Heart right ventricle (tissue), 16 donors: ENCODE measurements around the gene EVI2A. TPM values are rescaled to one million over a fixed set of nuclear protein-coding genes. Genes with fewer than 3 reads are reported as not detected.

Experiments
- ATAC-seq, 8 donors: fragments of 200-7000 bp; cut with Tn5 transposase; one replicate each; pipeline ENCODE4 v1.9.1; 2020; ENCODE audit warnings: mild to moderate bottlenecking in 8 of 8, moderate library complexity in 8 of 8, moderate number of reproducible peaks in 1 of 8
- DNase-seq, 2 donors: peaks; one replicate each; pipeline ENCODE4 v3.0.0-alpha.2; 2020
- H3K27ac ChIP-seq, 10 donors: fragments of 200-600 bp; sonication (generic) in 2 of 10; one replicate each; pipeline versions ENCODE4 v1.5.0 to v1.8.0; 2020 to 2022; ENCODE audit warnings: mild to moderate bottlenecking in 3 of 10
- H3K27me3 ChIP-seq, 7 donors: fragments of 200-600 bp; one replicate each; pipeline ENCODE4 v1.8.0; 2021 to 2022; ENCODE audit warnings: mild to moderate bottlenecking in 2 of 7
- H3K36me3 ChIP-seq, 9 donors: fragments of 200-600 bp; sonication (generic) in 1 of 9; one replicate each; pipeline versions ENCODE4 v1.5.0 to v1.8.0; 2020 to 2022; ENCODE audit warnings: mild to moderate bottlenecking in 2 of 9
- H3K4me1 ChIP-seq, 9 donors: fragments of 200-600 bp; sonication (generic) in 1 of 9; one replicate each; pipeline versions ENCODE4 v1.5.0 to v1.8.0; 2020 to 2022; ENCODE audit warnings: mild to moderate bottlenecking in 4 of 9
- H3K4me3 ChIP-seq, 10 donors: fragments of 200-600 bp; sonication (generic) in 2 of 10; one replicate each; pipeline versions ENCODE4 v1.5.0 to v1.8.0; 2020 to 2022; ENCODE audit warnings: mild to moderate bottlenecking in 7 of 10, moderate library complexity in 2 of 10
- H3K9me3 ChIP-seq, 11 donors: fragments of 200-600 bp in 10 of 11; sonication (generic) in 2 of 11; one replicate each; pipeline versions ENCODE4 v1.5.0 to v1.8.0; 2013 to 2022; ENCODE audit warnings: mild to moderate bottlenecking in 2 of 11, control low read depth in 1 of 11, moderate library complexity in 1 of 11
- WGBS, 2 donors: extraction: QIAGEN DNeasy Blood & Tissue Kit; methylation state at CpG; one replicate each; pipeline ENCODE4 v1.1.7; 2013; ENCODE audit warnings: inconsistent platforms in 1 of 2; 5-methylcytosine and 5-hydroxymethylcytosine counted together
- intact Hi-C, 10 donors: fragments of 100-400 bp; cut with DNase I; formaldehyde crosslinking; loops; one replicate each; pipeline versions ENCODE4 v1.11.1 to v1.14.2; 2022
- polyA plus RNA-seq, 2 donors: library from polyadenylated mRNA; stranded (reverse); fragments of 200-250 nt; gene quantifications; one replicate each; pipeline ENCODE4 v1.2.3, GENCODE V29; 2013
- total RNA-seq, 10 donors: library from RNA; stranded (reverse); fragmentation: NEBNext Ultra II Directional in 3 of 10; extraction: Animal tissue kit (Norgen Biotek cat#: 25700) in 3 of 10; gene quantifications; one replicate each; pipeline versions ENCODE4 v1.2.1 to v1.2.4, GENCODE V29; 2021 to 2023
- TF ChIP-seq, protein P1 (sequence below), 9 donors: fragments of 200-600 bp; sonication (generic) in 2 of 9; IDR thresholded peaks; one replicate each; pipeline versions ENCODE4 v1.5.0 to v1.8.0; 2021 to 2022; ENCODE audit warnings: antibody characterized with exemption in 9 of 9, mild to moderate bottlenecking in 5 of 9, moderate library complexity in 1 of 9
- donor health status: Arrhythmogenic right ventricular cardiomyopathy.
- donor health status: ischemic (EF 13 %, LVEDD 7.1; RV severe dilation, severe dysfunction).
- donor health status: healthy with polysubstance abuse.
- donor health status: DM: no; HTN: yes; CAD: no.
- donor health status: DM: no; HTN: no; CAD: no.
- donor health status: ischemic (EF 25% LVEDD 6.9; RV normal size, moderate dysfunction).
- donor health status: ischemic (EF 25% LVEDD 5.7; RV mildly dilated, moderate dysfunction).
- donor health status: healthy.
- donor health status: DM: yes; HTN: yes; CAD: no.
- donor health status: Ischemic cardiomyopathy.
- donor health status: ischemic (EF 35%, LVEDD 5.7; RV mildly dilated, moderate dysfunction).
- donor health status: nonischemic (EF 11% LVEDD 7.7; RV severe dilation, severe dysfunction).
- donor health status: DM: yes; HTN: yes; CAD: no.
- donor health status: PGD.
- donor health status: ischemic (EF 29% LVEDD 5.4; RV normal size, mild dysfunction).
- donor health status: nonischemic (EF 23%, LVEDD 6.1; RV moderate dilation, normal function).

EVI2A gene
- total and polyA plus RNA-seq, 12 donors, result 0.50 to 9.0 (median 1.6) TPM

GRCh38 chr17:31308372-31309334, 12.8 kb downstream of the EVI2A start:
- Histone ChIP-seq H3K9me3 (no peaks in the 10 kb centered on the region), H3K27ac (peak overlapping the region in 1 of 10 donors; percentile 89), H3K4me1 (peaks cover 0 to 33% (median 0%) of the 10 kb centered on the region in 9 donors), H3K4me3 (peak overlapping the region in 2 of 10 donors; percentile 2 to 57), H3K27me3 (no peaks in the 10 kb centered on the region), H3K36me3 (peaks cover 0 to 41% (median 6%) of the 10 kb centered on the region in 9 donors)
- ATAC-seq (no peak), DNase-seq (no peak)
- intact Hi-C loops, result no loop called here
- TF ChIP-seq, protein P1, sequence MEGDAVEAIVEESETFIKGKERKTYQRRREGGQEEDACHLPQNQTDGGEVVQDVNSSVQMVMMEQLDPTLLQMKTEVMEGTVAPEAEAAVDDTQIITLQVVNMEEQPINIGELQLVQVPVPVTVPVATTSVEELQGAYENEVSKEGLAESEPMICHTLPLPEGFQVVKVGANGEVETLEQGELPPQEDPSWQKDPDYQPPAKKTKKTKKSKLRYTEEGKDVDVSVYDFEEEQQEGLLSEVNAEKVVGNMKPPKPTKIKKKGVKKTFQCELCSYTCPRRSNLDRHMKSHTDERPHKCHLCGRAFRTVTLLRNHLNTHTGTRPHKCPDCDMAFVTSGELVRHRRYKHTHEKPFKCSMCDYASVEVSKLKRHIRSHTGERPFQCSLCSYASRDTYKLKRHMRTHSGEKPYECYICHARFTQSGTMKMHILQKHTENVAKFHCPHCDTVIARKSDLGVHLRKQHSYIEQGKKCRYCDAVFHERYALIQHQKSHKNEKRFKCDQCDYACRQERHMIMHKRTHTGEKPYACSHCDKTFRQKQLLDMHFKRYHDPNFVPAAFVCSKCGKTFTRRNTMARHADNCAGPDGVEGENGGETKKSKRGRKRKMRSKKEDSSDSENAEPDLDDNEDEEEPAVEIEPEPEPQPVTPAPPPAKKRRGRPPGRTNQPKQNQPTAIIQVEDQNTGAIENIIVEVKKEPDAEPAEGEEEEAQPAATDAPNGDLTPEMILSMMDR (IDR thresholded peaks at IDR 0.05), result no peak
- 78 to 83% methylated on average over 5 of the region's 5 CpGs for WGBS, 2 donors

DNA sequence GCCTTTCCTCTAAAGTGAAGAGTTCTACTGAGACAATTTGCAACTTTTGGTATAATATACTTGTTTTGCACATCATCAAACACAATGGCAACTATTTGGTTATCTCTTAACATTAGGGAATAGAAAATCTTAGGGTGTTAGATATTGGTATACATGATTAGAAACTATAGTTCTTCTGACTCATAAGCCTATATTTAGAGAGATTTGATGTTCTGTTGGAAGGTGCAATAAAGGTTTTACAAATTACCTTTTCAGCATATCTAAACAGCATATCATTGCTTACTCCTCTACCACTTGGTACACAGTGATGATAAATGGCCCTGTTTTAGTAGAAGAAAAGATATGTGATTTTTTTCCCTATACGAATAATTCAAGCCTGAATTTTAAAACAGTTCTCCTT, 13.8 kb downstream of the EVI2A start:
- H3K27ac ChIP-seq, result peak overlapping the region in 1 of 10 donors; percentile 89
- 85 to 94% methylated on average over 1 of the region's 1 CpG for WGBS, 2 donors
- H3K27me3 ChIP-seq, result no peaks in the 10 kb centered on the region
- ATAC-seq, result no peak
- H3K36me3 ChIP-seq, result peaks cover 0 to 51% (median 6%) of the 10 kb centered on the region in 9 donors
- peaks cover 0 to 33% (median 0%) of the 10 kb centered on the region in 9 donors for H3K4me1 ChIP-seq
- no peak for DNase-seq
- intact Hi-C loops, result no loop called here
- TF ChIP-seq, protein P1 (IDR thresholded peaks at IDR 0.05), result no peak
- no peaks in the 10 kb centered on the region for H3K9me3 ChIP-seq
- H3K4me3 ChIP-seq, result peak overlapping the region in 1 of 10 donors; percentile 57

DNA sequence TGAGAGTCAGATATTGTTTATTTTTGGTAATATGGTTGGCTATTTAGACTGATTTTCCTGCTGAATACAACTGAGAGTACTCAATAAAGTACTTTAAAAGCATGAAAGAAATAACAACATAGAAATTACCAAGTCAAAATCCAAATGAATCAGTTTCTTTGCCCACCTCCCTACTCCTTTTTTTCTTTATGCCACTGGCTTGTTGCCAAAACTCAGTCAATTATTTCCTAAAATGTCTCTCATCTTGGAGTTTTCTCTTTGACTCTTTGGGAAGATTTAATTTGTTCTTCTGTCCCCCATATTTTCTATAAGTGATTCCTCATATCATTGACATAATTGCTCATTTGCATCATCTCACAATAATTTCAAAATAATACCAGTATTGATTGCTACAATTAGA, 21.8 kb downstream of the EVI2A start:
- Histone ChIP-seq H3K4me3 (no peak overlapping the region), H3K4me1 (peaks cover 0 to 4% (median 0%) of the 10 kb centered on the region in 9 donors), H3K36me3 (peaks cover 0 to 21% (median 0%) of the 10 kb centered on the region in 9 donors), H3K27me3 (no peaks in the 10 kb centered on the region), H3K27ac (no peak overlapping the region), H3K9me3 (no peaks in the 10 kb centered on the region)
- DNase-seq (no peak), ATAC-seq (no peak)
- TF ChIP-seq, protein P1 (IDR thresholded peaks at IDR 0.05), result no peak
- intact Hi-C loops, result no loop called here

- WGBS, 2 donors, result 84 to 89% methylated on average over 7 of the region's 7 CpGs
- H3K4me1 ChIP-seq, result peaks cover 0 to 4% (median 0%) of the 10 kb centered on the region in 9 donors
- H3K36me3 ChIP-seq, result peaks cover 0 to 28% (median 0%) of the 10 kb centered on the region in 9 donors
- no peaks in the 10 kb centered on the region for H3K9me3 ChIP-seq
- ATAC-seq, result no peak
- TF ChIP-seq, protein P1 (IDR thresholded peaks at IDR 0.05), result no peak
- DNase-seq, result no peak
- no peaks in the 10 kb centered on the region for H3K27me3 ChIP-seq
- intact Hi-C loops, result no loop called here
- H3K27ac ChIP-seq, result no peak within 1 kb of the TSS
- H3K4me3 ChIP-seq, result no peak within 1 kb of the TSS
These were observed 24.3 kb downstream of the EVI2A start, which contains the start of gene OMG for GRCh38 chr17:31297090-31297489. TSS of gene OMG (minus strand) at chr17:31297239. CDS start at chr17:31296331, 908 bp downstream.
